Mesenteric fat pad (tissue), 1 donor: ENCODE measurements around the gene SLC35A2. TPM values are rescaled to one million over a fixed set of nuclear protein-coding genes. Genes with fewer than 3 reads are reported as not detected.
"Not testable (repeated sequence)": the region's sequence is repeated elsewhere in the genome, so short reads cannot be mapped to it uniquely, and the experiment has no call there.

Experiments
- DNase-seq: peaks from one replicate; pipeline ENCODE4 v3.0.0-alpha.2; 2020; ENCODE audit warnings: low spot score
- total RNA-seq: library from RNA; stranded (reverse); fragmentation: NEBNext Ultra II Directional; extraction: Animal tissue kit (Norgen Biotek cat#: 25700); gene quantifications from one replicate; pipeline ENCODE4 v1.2.1, GENCODE V29; 2021
- donor health status: DM: yes; HTN: yes; CAD: no.

The SLC35A2 gene
- total RNA-seq, 1 donor from 2014 or later: 24.5 TPM

DNA sequence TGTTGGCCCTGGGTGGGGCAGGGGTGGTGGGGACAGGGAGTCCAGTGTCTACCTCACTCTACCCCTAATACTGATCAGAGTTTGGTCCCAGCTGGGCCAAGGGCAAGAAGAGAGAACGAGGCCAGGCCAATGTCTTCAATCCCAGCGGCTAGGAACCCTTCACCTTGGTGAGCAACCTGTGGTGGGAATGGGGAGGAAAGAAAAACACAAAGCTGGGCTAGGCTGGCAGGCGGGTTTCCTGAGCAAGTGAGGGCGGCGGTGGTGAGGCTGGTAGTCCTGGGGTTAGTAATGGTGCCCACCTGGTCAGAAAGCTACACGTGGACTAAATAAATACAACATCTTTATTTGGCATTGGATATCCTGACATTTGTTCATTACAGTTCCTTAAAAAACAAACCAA is 8.2 kb downstream of the SLC35A2 start:
- DNase-seq: no peak

DNA sequence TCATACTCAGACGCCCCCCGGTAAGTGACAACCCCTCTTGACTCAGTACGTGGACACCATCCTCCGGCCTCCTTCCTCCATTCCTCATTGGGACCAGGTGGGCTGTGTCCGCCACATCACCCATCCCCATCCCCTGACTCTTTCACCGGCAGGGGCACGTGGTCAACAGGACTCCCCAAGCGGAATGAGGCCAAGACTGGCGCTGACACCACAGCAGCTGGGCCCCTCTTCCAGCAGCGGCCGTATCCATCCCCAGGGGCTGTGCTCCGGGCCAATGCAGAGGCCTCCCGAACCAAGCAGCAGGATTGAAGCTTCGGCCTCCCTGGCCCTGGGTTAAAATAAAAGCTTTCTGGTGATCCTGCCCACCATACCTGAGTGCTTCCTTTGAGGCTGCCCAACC is 8.7 kb downstream of the SLC35A2 start:
- no peak for DNase-seq

DNA sequence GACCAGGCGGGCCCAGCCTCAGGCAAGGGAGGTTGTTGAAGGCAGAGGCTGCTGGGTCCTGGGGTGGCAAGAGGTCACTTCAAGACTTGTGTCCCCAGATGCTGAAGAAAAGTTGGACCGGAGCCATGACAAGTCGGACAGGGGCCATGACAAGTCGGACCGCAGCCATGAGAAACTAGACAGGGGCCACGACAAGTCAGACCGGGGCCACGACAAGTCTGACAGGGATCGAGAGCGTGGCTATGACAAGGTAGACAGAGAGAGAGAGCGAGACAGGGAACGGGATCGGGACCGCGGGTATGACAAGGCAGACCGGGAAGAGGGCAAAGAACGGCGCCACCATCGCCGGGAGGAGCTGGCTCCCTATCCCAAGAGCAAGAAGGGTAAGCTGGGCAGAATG is 9.3 kb downstream of the SLC35A2 start:
- DNase-seq: no peak

DNA sequence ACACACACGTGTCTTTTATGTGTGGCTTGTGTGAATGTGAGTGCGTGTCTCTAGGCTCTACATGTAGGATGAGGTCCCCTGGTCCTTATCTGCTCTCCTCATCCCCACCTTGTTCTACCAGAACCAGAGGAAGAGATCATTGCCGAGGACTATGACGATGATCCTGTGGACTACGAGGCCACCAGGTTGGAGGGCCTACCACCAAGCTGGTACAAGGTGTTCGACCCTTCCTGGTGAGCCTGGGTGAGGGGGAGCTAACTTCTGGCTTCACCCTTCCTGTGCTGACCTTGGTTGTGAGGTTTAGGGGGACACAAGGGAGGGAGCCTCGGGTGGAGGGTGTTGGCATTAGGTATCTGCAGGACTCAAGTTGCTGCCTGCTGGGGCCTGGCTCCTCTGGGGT is 10.4 kb downstream of the SLC35A2 start:
- no peak for DNase-seq

DNA sequence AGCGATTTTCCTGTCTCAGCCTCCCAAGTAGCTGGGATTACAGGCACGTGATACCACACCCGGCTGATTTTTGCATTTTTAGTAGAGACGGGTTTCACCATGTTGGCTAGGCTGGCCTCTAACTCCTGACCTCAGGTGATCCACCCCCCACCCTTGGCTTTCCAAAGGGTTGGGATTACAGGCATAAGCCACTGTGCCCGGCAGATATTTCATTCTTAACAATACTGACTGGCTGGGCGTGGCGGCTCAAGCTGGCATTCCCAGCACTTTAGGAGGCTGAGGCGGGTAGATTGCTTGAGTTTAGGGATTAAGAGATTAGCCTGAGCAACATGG is 12.4 kb downstream of the SLC35A2 start:
- no peak for DNase-seq

DNA sequence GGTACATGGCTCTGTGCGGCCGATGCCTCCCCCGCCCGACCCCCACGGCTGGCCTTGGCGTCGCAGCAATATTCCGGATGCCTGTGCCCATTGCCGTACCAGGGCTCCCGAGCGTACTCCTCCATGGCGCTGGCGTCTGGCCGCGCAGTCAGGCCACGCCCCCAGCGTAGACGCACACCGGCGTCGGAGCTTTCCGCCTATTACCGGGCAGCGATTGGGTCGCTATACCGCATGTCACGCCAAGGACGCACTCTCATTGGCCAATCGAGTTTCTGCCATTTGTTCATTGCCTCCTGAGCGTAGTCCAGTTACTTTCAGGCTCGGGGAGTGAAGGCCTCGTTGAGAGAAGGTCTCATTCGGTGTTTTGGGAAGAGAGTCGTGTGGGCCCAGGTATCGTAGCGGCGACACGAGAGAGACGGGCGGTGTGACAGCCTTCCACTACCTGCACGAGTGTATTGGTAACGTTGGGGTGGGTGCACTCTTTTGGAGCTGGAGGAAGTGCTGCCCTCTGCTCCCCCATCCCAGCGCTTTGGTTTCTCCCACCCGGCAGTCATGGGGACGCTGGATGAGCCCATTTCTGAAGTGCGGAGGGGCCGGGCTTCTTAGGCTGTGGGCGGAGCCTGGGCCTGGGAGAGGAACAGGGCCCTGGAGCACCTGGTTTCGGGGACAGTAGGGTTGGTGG is 13.7 kb downstream of the SLC35A2 start, which contains the start of the genes PQBP1 and TIMM17B:
TSS of gene PQBP1 (plus strand) at position 306 of the 682 bp plus-strand sequence. CDS start 580 bp downstream, outside the sequence.
TSS of gene TIMM17B (minus strand) at position 144 of the 682 bp plus-strand sequence. CDS start at position 125, 19 bp downstream.
- DNase-seq: peak; percentile 94

DNA sequence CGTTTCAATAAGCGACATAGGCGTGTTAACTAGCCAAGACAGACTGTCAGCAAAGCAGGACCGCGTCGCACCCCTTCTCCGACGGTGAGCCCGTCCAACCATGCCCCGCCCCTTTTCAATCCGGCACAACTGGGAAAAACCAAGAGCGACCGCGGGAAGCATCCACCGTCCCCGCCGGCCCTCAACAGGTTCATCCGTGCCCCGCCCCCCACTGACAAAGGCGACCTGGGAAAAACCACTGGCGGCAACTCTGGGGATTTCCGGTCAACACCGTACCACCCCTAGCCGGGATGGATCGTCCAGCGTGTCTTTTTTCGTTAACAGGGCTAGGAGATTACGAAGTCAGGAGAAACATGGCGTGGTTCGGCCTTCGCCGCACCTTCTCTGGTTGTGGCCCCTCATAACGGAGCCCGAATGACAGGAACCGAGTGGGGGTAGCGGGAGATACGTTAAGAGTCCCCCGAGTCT is 14.3 kb downstream of the SLC35A2 start:
- no peak for DNase-seq

DNA sequence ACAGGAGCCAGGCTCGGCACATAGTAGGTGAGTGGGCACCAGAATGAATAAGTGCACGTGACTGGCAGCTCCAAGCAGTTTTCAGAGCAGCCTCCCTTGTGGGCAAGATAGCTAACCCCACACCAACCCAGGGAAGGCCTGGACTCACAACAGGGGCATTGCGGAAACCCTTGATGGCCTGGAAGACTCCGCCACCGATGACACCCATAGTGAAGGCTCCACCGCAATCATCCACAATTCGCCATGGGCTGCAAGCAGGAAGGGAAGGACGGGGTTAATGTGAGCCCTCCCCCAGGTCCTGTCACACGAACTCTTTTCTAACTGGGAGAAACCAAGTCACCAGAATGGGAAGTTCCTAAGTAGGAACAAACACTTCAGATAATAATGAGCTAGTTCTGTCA is 14.8 kb downstream of the SLC35A2 start:
- DNase-seq: no peak

DNA sequence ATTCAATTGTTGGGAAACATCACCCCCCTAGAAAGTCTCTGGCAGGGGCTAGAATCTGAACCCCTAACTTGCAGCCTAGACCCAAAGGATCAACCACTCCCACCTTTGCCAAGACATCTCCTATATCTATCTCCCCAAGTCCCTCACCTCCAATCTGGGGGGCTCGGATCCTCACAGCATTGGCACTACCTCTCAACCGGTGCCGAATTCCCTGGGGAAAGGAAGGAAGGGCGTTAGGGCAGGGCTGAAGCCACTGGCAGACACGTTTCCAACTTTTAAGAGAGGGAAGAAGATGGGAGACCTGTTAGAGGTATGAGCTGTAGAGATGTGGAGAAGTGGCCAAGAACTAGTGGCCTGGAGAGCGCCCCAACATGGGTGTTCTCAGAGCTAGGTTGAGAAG is 16.6 kb downstream of the SLC35A2 start:
- peak; percentile 53 for DNase-seq

DNA sequence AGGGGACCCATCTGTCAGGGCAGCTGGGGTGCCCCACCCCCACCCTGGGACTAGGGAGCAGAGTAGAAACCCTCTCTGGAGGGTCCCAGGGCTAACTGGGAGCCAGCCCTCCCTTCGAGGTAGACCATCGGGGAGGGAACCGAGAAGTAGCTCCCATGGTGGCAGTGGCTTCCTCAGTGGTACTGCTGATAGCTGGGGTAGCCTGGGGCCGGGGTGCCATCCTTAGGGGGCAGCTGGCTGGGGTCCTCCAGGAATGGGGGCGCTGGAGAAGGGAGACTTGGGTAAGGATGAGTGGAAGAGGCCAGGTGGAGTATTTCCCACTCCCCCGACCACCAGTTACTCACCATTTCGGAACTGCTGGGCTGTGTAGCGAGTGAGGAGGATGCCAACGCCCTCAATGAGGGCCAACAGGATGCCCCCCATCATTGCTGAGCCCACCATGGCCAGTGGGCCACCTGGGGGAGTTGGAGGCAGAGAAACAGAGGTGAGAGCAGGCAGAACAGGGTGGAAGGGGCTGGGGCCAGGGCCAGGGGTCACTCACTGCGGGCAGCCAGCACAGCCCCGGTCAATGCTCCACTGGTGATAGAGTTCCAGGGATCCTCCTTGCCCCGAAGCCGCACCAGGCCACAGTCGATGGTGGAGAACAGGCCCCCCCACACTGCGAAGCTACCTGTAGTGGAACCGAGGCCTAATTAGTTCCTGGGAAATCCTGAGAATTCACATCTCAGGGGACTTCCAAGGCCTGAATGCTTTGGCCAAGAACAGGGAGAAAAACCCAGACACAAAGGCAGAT is 17.7 kb downstream of the SLC35A2 start:
- peak; percentile 67 for DNase-seq

DNA sequence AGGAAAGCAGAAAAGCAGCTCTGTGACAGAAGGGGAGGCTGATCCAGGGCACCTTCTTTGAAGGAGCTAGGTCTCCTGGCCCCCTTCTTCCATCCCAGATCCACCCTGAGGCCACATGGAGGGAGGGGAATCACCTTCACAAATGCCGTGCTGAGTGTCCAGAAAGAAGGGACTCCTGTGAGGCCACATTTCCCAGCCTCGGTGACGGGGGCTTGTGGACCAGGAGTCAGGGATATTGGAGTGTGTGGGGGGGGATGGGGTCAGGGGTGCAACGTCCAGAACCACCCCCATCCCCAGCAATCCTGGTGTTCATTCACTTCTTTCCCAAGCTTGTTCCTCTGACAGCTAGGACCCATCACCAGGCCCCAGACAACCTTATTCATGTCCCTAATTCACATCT is 18.6 kb downstream of the SLC35A2 start:
- DNase-seq: no peak

DNA sequence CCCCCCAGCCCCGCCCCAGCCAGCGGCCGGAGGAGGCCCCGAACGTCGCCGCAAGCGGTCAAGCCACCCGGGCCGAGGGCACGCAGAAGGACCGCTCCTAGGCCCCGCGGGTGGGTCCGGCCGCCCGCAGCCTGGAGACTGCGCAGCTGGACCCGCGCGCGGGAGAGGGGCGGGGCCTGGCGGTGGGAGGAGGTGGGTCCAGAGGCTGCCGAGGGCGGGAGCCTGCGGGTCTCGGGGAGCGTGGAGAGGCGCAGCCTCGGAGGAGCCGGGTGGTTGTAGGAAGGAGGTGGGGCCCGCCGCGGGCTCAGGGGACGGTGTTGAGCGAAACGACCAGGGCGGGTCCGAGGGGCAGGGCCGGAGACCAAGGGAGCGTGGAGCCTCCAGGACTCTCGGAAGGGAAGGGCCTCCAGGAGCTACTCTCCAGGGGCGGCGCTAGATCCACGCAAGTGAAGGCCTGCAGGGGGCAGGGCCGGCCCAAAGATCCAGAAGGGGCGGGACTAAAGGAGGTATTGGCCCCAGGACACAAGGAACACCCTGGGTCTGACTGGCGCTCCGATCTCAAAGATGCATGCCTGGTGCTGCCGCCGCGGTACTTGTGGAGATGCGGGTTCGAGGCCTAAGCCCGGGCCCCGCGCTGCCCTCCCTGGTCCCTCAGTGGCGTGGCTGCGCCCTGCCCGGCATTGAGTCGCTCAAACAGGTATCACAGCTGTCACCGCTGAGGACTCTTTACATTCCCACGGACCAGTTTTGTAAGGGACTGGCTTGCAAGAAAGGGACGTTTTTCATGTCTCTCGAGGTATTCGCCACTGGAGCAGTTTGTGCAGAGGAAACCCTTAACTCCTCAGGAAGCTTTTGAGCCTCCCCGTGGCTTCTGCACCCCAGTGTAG is 19.8 kb downstream of the SLC35A2 start:
- peak; percentile 94 for DNase-seq

DNA sequence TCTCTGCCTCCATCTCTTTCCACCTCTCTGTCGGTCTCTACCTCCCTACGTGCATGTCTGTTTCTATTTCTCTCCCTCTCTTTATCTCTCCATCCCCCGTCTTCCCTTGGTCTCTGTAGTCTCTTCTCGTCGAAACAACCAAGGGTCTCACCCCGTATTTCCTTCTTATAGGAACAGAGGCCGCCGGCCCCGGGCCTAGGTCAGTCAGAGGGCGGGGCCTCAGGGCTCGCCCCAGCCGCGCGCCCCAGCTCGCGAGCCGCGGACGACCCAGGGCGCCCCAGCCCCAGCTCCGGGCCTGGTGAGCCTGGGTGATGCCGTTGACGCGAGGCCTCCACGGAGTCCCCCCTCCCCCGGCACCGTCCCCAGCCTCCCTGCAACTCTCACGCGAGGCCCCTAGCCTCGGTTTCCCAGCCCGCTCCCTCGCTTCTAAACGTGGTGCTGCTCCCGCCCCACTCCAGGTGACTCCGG is 20.5 kb downstream of the SLC35A2 start:
- no peak for DNase-seq

DNA sequence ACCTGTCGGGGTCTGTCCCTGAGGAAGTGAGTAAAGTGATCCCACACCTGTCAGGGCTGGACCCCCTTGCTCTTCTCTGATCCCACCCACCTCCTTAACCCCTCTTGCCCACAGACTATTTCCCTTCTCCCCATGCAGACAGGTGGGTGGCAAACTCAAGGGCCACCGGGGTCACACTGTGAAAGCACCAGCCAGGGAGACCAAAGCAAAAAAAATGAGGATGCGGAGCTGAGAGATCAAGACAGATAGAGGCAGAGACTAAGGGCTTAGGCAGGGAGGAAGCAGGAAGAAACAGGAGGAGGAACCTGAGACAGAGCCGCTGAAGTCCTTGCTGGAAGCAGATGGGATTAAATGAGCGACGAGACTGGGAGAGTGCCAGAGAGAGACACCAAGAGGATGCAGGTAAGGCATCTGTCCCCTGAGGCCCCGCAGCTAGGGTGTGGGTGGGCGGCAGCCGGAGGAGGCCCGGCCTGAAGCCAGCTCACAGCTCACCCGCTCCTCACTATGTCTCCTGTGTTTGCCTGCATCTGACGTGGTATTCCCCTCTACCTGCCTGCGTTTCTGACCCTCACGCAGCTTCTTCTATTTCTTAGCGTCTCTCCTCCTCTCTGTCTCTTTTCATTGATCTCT is 21.0 kb downstream of the SLC35A2 start:
- peak; percentile 18 for DNase-seq

DNA sequence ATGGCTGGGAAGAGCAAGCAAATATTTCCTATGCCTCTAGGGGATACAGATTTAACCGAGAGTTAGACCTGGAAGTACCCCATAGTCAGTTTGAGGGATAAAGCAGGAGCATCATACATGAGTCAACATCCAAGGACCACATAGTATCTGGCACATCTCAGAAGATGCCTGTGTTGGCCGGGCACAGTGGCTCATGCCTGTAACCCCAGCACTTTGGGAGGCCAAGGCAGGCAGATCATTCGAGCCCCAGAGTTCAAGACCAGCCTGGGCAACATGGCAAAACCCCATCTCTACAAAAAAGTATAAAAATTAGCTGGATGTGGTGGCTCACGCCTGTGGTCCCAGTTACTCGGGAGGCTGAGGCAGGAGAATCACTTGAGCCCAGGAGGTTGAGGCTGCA is 24.9 kb downstream of the SLC35A2 start:
- DNase-seq: peak; percentile 64

DNA sequence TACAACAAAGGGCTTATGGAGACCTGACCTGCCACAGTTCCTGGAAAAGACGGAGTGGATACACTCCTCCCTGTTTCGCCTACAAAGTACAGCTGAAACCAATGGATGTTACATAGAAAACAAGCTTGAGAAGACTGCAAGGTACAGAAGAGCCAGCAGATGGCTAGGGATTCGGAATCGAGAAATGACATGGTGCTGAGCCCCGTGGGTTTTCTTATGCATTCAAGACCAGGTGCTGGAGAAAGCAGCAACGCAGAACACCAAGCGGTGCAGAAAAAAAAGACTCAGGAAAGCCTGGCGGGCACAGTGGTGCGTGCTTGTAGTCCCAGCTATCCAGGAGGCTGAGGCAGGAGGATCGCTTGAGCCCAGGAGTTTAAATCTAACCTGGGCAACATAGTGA is 27.7 kb downstream of the SLC35A2 start:
- peak; percentile 45 for DNase-seq

DNA sequence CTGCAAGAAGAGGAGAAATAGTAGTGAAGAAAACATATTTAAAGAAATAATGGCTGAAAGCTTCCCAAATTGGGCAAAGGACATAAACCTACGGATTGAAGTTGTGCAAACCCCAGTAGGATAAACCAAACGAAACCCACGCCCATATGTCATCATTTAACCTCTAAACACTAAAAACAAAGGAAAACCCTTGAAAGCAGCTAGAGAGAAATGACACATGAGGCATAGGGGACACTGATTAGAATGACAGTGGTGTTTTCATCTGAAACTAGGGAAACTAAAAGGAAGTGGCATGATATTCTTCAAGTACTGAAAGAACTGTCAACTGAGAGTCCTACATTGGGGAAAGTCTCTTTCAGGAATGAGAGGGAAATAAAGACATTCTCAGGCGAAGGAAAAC is 34.5 kb downstream of the SLC35A2 start:
- not testable (repeated sequence) for DNase-seq

DNA sequence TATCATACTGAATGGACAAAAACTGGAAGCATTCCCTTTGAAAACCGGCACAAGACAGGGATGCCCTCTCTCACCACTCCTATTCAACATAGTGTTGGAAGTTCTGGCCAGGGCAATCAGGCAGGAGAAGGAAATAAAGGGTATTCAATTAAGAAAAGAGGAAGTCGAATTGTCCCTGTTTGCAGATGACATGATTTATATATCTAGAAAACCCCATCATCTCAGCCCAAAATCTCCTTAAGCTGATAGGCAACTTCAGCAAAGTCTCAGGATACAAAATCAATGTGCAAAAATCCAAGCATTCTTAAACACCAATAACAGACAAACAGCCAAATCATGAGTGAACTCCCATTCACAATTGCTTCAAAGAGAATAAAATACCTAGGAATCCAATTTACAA is 39.4 kb downstream of the SLC35A2 start:
- DNase-seq: not testable (repeated sequence)

DNA sequence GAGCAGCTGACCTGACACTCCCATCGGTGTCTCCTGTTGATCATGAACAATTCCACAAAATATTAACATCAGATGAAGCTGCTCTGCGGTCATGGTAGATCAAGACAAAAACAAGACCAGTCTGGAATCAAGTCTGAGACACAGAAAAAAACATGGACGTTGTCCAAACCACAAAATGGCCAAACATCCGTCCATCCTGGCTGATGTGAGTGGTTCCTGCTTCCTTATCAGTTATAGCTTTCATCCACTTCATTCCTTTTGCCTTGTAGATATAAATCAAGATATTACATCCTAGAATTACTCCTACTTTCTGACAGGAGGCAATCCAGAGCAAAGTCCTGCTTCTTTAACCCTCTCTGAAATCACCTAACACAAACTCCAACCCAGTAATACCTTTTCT is 47.2 kb downstream of the SLC35A2 start:
- no peak for DNase-seq

DNA sequence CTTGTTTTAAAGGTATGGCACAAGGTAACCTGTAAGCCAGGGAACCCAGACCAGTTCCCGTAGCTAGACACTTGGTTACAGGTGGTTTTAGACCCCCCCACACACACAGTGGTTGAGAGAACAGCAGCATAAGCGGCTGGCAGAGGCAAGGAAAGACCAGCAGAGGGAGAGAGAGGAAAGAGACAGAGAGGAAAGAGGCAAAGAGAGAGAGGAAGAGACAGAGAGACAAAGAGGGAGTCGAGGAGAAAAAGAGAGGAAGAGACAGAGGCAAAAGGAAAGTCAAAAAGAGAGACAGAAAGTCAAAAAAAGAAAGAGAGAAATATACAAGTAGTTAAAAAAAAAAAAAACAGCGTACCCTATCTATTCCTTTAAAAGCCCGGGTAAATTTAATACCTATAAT is 56.5 kb downstream of the SLC35A2 start:
- DNase-seq: no peak
